Renal cortex interstitium (tissue), 11 donors: ENCODE results near the gene PLCG2. TPM values are rescaled to one million over a fixed set of nuclear protein-coding genes. Genes with fewer than 3 reads are reported as not detected.
"Not testable (repeated sequence)": the region's sequence is repeated elsewhere in the genome, so short reads cannot be mapped to it uniquely, and the experiment has no call there.

ENCODE experiments used
- DNase-seq, 11 donors: peaks; one replicate each; pipeline ENCODE4 v3.0.0-alpha.2; 2013; ENCODE audit warnings: low read depth in 9 of 11, low spot score in 4 of 11; ENCODE audit errors: extremely low read depth in 1 of 11
- polyA plus RNA-seq, 3 donors: library from polyadenylated mRNA; unstranded; fragments of 120-200 nt; gene quantifications; one replicate each; pipeline ENCODE4 v1.2.1, GENCODE V29; 2013; ENCODE audit not compliant: insufficient read length in 3 of 3

PLCG2 gene
- polyA plus RNA-seq, 3 donors = 30.1 to 70.6 (median 33.5) TPM

DNA sequence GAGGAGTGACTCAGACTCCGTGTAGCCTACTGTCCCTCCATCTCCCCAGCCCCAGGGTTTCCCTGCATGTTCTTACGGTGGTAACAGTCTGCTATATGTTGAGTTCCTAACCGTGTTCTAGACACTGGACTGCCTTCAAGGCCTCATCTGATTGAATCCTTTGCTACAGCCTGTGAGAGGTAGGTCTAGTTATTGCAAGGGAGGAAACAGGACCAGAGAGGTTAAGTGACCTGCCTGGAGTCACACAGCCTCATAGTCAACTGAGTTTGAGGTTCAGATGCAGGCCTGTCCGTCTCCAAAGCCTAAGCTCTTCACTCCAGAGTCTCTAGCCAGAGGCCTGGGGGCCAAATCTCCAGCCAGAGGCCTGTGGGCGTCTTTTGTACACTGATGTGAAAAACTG is 134.1 kb downstream of the PLCG2 start:
- no peak for DNase-seq

DNA sequence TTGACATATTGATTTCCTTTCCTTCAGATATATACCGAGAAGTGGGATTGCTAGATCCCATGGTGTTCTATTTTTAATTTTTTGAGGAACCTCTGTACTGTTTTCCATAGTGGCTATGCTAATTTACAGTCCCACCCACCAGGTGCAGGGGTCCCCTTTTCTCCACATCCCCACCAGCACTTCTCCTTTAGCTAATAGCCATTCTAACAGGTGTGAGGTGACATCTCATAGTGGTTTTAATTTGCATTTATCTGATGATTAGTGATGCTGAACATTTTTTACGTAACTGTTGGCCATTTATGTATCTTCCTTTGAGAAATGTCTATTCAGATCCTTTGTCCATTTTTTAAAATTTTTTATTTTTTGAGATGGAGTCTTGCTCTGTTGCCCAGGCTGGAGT is 138.3 kb downstream of the PLCG2 start:
- no peak for DNase-seq

GRCh38 chr16:81918927-81919326 is 139.8 kb downstream of the PLCG2 start:
- no peak for DNase-seq

- DNase-seq = no peak
These were observed 141.4 kb downstream of the PLCG2 start for GRCh38 chr16:81920498-81920897.

DNA sequence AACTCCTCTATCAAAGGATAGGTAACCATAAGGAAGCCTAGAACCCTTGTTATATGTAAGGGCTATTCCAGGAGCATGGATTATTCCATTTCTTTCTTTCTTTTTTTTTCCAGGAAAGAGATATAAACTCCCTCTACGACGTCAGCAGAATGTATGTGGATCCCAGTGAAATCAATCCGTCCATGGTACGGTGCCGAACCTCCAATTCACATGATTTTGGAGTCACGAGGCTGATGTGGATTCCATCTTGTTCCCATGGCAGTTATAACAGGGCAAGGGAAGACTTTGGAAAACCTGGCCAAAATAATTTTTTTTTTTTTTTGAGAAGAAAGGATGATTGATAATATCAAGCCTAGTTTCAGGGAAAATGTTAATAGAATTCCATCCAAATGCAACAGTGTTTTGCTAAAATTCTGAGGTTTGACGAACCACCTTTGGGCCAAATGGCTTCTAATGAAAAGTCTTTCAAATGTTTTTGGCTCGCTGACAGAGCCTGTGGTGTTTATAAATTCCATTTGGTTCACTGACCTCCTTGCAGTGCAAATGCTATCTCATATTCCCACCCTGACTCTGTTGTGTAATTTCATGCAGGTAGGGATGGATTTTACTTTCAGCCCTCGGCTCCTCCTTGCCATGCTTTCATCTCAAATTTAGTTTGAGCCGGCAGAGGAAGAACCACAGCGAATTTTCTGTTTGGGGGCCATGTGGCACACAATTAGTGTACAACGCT is 142.2 kb downstream of the PLCG2 start:
- DNase-seq = no peak

GRCh38 chr16:81921843-81922584 is 142.9 kb downstream of the PLCG2 start:
- no peak for DNase-seq

- DNase-seq = no peak
These were observed 144.2 kb downstream of the PLCG2 start for GRCh38 chr16:81923296-81923695.

DNA sequence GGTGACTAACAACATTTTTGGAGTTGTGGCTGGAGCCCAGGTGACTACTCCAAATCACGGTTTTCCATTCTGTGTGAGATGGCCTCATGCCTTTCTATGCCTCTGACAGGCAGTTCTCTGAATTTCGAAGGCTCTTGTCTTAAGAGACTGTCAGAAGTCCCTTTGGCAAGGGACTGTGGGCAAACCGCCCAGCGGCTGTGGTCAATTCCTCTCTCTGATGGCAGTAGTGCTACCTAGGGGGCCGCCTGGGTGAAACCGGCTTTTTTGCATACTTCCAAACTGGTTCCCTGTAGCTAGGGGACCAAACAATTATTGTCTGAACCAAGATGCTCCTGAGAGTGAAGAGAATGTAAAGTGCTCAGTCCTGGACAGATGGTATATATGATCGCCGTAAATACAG is 145.9 kb downstream of the PLCG2 start:
- DNase-seq = no peak

- DNase-seq = no peak
These were observed 146.9 kb downstream of the PLCG2 start for GRCh38 chr16:81926036-81926435.

GRCh38 chr16:81927561-81928185 is 148.6 kb downstream of the PLCG2 start:
- no peak for DNase-seq

- no peak for DNase-seq
These were observed 149.3 kb downstream of the PLCG2 start for GRCh38 chr16:81928271-81928918.

DNA sequence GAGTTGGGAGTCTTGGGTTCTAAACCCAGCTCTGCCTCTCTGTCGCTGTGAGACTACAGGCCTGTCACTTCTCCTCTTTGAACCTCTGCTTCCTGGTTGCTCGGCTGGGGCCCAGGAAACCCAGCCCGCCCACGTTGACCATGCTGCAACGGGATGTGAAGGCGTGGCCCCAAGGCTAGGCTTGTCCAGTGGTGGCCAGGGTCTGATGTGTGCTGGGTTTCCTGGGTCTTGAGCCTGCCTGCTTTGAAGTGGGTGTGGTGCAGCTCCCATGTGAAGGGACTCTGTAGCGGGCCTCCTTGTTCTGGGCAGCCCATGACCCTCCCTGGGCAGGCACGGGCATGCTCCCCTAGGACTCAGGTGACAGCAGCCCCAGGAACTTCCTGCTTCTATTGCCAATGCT is 149.9 kb downstream of the PLCG2 start:
- no peak for DNase-seq

DNA sequence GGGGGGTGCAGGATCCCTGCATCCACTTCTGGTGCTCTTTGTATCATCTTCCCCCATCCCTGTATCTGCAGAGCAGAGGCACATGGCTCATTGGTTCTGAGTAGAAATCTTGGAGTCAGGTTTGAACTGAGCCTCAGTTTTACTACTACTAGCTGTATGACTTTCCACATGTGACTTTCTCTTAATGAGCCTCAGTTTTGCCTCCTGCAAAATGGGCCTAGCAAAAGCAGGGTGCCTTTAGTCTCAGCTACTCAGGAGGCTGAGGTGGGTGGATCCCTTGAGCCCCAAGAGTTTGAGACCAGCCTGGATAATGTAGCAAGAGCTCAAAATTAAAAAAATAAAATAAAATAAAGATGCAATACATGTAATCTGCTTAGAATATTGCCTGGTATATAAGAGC is 150.8 kb downstream of the PLCG2 start:
- DNase-seq = no peak

DNA sequence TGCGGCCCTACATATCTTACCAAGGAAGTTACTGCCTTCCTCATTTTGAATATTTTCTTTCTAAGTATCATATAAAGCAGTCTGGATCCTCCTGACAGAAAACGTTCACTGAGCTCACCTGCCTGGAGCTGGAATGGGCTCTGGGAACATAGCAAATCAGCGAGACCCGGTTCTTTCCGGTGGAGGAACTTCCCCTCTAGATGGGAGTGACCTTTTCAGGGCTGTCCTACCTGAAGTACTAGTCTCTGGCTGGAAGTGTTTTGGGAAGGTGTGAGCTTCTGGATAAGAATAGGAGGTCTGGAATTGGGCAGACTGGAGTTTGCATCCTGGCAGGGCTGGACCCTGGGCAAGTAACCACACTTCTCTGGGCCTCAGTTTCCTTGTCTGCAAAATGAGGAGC is 152.8 kb downstream of the PLCG2 start:
- DNase-seq = no peak

DNA sequence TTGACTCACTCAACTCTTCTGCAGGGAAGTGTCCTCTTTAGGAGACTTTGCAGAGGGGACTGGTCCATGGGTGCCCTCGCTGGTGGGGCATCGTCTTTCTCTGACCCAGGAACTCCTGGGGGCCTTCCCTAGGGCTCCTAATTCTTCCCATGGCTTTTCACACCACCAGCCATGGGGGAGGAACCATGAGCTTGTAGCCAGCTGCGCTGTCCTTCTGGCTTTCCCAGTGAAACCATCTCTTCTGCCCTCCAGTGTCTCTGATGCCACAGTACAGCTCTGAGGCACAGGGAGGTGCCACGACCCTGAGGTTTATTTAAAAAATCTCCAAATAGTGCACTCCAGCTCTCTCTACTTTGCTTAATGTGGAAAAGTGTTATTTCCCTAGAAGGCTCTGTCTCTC is 153.6 kb downstream of the PLCG2 start:
- DNase-seq = no peak

DNA sequence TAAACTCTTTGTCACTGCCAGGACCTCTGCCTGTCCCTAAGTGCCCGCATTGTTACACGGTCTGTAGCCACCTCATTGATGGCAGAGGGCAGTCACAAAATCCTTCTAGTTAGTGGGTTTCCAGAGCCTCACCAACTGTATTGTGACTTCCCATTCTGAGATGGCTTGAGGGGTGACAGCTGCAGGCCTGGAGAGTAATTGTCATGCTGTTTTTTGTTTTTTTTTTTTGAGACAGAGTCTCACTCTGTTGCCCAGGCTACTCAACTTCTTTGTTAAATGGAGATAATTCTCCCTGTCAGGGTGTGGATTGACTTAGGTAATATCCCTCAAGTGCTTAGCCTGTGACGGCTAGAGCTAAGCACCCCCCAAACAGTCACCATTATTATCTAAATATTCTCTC is 154.3 kb downstream of the PLCG2 start:
- no peak for DNase-seq

DNA sequence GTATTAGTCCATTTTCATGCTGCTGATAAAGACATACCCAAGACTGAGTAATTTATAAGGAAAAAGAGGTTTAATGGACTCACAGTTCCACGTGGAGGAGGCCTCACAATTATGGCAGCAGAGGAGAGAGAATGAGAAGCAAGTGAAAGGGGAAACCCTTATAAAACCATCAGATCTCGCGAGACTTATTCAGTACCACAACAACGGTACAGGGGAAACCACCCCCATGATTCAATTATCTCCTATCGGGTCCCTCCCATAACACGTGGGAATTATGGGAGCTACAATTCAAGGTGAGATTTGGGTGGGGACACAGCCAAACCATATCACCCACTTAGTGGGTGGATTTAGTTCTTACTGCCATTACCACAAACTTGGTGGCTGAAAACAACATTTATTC is 155.6 kb downstream of the PLCG2 start:
- not testable (repeated sequence) for DNase-seq

GRCh38 chr16:81936209-81937000 is 157.3 kb downstream of the PLCG2 start:
- no peak for DNase-seq
